Measurements from ENCODE around the gene PELI2. TPM values are rescaled to one million over a fixed set of nuclear protein-coding genes. Genes with fewer than 3 reads are reported as not detected.

PELI2 gene
- total and polyA plus RNA-seq, 2 donors from 2014 or later = 5.2 to 27.6 TPM

DNA sequence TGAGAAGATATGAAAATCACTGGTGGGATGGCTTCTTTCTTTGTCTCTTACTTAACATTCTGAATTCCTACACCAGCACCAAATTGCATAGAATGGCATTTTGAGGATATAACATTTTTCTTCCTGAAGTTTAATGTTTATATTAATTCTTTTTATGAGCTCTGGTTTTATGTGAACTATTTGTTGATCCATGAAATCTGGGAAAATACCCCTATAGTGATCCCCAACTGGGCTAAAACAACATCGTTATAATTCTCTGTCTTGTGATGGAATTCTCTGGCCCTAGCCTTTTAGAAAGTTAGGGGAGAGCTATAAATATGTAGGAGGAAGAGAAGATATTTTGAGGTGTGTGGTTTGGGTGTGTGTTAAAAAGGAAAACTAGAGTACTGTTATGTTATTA is 29.2 kb downstream of the PELI2 start:
- no peak for FAIRE-seq
- H3K4me1 ChIP-seq (ENCODE audit: control insufficient read depth in 2 of 3, insufficient read depth in 2 of 3, low read depth in 1 of 3, low read length in 3 of 3) = peaks cover 0 to 22% (median 13%) of the 10 kb centered on the region in 3 donors
- no peak for DNase-seq

DNA sequence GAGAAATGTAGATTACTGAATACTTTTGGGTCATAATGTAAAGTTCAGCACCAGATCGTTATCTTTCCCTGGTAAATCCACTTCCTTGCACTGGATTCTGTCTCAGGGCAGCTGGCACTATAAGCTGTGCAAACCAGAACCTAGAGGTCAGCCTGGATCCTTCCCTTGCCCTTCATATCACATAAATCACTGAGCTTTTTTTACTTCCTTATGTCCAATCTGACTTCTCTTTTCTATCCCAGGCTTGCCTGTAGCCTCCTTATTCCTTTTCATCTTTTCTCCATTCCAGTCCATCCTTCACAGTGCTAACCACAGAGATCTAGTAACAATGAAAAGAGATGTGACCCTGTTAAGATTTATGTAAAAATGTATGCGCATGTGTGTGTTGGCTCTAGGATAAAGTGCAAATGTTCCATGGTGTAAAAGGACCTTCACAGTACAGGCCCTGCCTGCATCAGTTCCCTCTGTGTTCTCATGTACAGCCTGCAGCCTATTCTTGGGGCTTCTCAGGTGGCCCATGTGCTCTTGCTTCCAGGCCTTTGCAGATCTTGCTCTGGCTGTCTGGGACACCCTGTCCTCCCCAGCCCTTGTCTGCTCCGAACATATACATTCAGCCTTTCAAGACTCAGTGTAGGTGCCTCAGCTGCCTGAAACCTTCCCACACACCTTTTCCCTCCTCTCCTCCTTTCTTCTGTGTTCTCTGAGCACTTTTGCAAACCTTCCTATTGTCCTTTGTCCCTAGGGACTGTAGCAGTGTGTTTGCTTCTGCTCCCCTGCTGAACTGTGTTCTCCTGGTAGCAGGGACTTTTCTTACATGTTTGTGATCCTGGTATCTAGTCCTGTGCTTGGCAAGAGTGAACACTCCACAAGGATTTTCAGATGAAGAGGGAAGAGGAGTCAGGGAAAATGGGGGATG is 30.0 kb downstream of the PELI2 start:
- Histone ChIP-seq H3K4me1 (ENCODE audit: control insufficient read depth in 2 of 3, insufficient read depth in 2 of 3, low read depth in 1 of 3, low read length in 3 of 3) (peaks cover 0 to 22% (median 13%) of the 10 kb centered on the region in 3 donors), H3K27ac (ENCODE audit: low read depth in 2 of 2, low read length in 2 of 2) (no peak overlapping the region), H3K36me3 (ENCODE audit: control insufficient read depth in 2 of 3, insufficient read depth in 3 of 3, low read length in 3 of 3) (no peaks in the 10 kb centered on the region)

More for the DNA sequence above, 29.2 kb downstream of the PELI2 start:
- no peaks in the 10 kb centered on the region for H3K36me3 ChIP-seq (ENCODE audit: control insufficient read depth in 2 of 3, insufficient read depth in 3 of 3, low read length in 3 of 3)
- no peaks in the 10 kb centered on the region for H3K27me3 ChIP-seq (ENCODE audit: control insufficient read depth, insufficient read depth, low read length)
- intact Hi-C loops (cut with DNase I) = no loop called here
- H3K9me3 ChIP-seq (ENCODE audit: control insufficient read depth in 2 of 3, insufficient read depth in 1 of 3, low read length in 3 of 3) = no peaks in the 10 kb centered on the region
- no peak overlapping the region for H3K9ac ChIP-seq (ENCODE audit: low read length in 3 of 3)
- no peak overlapping the region for H3K4me3 ChIP-seq (ENCODE audit: low read length in 3 of 3)
- TF ChIP-seq, protein P1, sequence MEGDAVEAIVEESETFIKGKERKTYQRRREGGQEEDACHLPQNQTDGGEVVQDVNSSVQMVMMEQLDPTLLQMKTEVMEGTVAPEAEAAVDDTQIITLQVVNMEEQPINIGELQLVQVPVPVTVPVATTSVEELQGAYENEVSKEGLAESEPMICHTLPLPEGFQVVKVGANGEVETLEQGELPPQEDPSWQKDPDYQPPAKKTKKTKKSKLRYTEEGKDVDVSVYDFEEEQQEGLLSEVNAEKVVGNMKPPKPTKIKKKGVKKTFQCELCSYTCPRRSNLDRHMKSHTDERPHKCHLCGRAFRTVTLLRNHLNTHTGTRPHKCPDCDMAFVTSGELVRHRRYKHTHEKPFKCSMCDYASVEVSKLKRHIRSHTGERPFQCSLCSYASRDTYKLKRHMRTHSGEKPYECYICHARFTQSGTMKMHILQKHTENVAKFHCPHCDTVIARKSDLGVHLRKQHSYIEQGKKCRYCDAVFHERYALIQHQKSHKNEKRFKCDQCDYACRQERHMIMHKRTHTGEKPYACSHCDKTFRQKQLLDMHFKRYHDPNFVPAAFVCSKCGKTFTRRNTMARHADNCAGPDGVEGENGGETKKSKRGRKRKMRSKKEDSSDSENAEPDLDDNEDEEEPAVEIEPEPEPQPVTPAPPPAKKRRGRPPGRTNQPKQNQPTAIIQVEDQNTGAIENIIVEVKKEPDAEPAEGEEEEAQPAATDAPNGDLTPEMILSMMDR (IDR thresholded peaks at IDR 0.05; ENCODE audit: borderline replicate concordance, extremely low read depth, insufficient read depth) = no peak
- no peak overlapping the region for H3K27ac ChIP-seq (ENCODE audit: low read depth in 2 of 2, low read length in 2 of 2)

DNA sequence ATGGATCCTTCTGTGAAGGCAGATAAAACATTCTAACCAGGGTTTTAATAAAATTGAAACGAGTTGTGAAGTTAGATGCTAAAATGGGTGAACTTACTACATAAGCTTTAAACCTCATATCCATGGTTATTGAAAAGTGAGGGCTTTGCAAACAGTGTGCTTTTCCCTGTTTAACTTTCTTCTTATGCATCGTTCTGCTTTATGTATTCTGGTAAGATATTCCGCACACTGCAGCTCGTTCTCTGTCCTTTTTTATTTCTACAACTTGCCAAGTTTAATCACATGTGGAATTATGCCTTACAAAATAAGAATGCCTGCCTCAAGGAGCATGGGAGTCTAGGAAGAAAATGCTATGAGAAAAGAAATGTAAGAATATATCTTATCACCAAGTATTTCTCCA is 30.9 kb downstream of the PELI2 start:
- FAIRE-seq = no peak
- no peak overlapping the region for H3K27ac ChIP-seq (ENCODE audit: low read depth in 2 of 2, low read length in 2 of 2)
- no peaks in the 10 kb centered on the region for H3K27me3 ChIP-seq (ENCODE audit: control insufficient read depth, insufficient read depth, low read length)
- intact Hi-C loops (cut with DNase I) = no loop called here
- H3K9ac ChIP-seq (ENCODE audit: low read length in 3 of 3) = no peak overlapping the region
- no peak overlapping the region for H3K4me3 ChIP-seq (ENCODE audit: low read length in 3 of 3)
- no peak for DNase-seq
- TF ChIP-seq, protein P1 (IDR thresholded peaks at IDR 0.05; ENCODE audit: borderline replicate concordance, extremely low read depth, insufficient read depth) = no peak
- peaks cover 0 to 22% (median 11%) of the 10 kb centered on the region in 3 donors for H3K4me1 ChIP-seq (ENCODE audit: control insufficient read depth in 2 of 3, insufficient read depth in 2 of 3, low read depth in 1 of 3, low read length in 3 of 3)
- no peaks in the 10 kb centered on the region for H3K36me3 ChIP-seq (ENCODE audit: control insufficient read depth in 2 of 3, insufficient read depth in 3 of 3, low read length in 3 of 3)
- no peaks in the 10 kb centered on the region for H3K9me3 ChIP-seq (ENCODE audit: control insufficient read depth in 2 of 3, insufficient read depth in 1 of 3, low read length in 3 of 3)

More for the DNA sequence above, 30.0 kb downstream of the PELI2 start:
- Histone ChIP-seq H3K27me3 (ENCODE audit: control insufficient read depth, insufficient read depth, low read length) (no peaks in the 10 kb centered on the region), H3K9me3 (ENCODE audit: control insufficient read depth in 2 of 3, insufficient read depth in 1 of 3, low read length in 3 of 3) (no peaks in the 10 kb centered on the region), H3K4me3 (ENCODE audit: low read length in 3 of 3) (no peak overlapping the region), H3K9ac (ENCODE audit: low read length in 3 of 3) (no peak overlapping the region)
- DNase-seq = no peak
- no peak for FAIRE-seq
- intact Hi-C loops (cut with DNase I) = no loop called here
- TF ChIP-seq, protein P1 (IDR thresholded peaks at IDR 0.05; ENCODE audit: borderline replicate concordance, extremely low read depth, insufficient read depth) = no peak

Measured in kidney (tissue), 14 donors.